MM.1S (cell line): ENCODE results near the gene ACTN4.

ENCODE experiments used
- DNase-seq: peaks from one replicate; pipeline ENCODE4 v3.0.0-alpha.2; 2015
- H2AFZ ChIP-seq: fragments of 300-600 bp; sonication (generic); 2 replicates; pipeline ENCODE4 v1.6.0; 2016; ENCODE audit warnings: antibody characterized with exemption, low read length
- H3F3A ChIP-seq: fragments of 300-600 bp; sonication (generic); 2 replicates; pipeline ENCODE4 v1.6.1; 2016; ENCODE audit warnings: mild to moderate bottlenecking, antibody characterized with exemption, low read length, moderate library complexity, mixed read lengths; ENCODE audit not compliant: insufficient read depth
- H3K27ac ChIP-seq: fragments of 300-600 bp; sonication (generic); 2 replicates; pipeline ENCODE4 v1.5.1; 2016; ENCODE audit warnings: mild to moderate bottlenecking, low read length
- H3K27me3 ChIP-seq: fragments of 300-600 bp; sonication (generic); replicated peaks from 2 replicates; pipeline ENCODE4 v1.6.0; 2016; ENCODE audit warnings: low read length; ENCODE audit not compliant: insufficient read depth
- H3K36me3 ChIP-seq: fragments of 300-600 bp; sonication (generic); replicated peaks from 2 replicates; pipeline ENCODE4 v1.6.1; 2016; ENCODE audit warnings: mild to moderate bottlenecking, low read length, mixed read lengths; ENCODE audit not compliant: insufficient read depth
- H3K4me1 ChIP-seq: fragments of 300-600 bp; sonication (generic); 2 replicates; pipeline ENCODE4 v1.6.1; 2016; ENCODE audit warnings: low read length, mixed read lengths
- H3K4me2 ChIP-seq: fragments of 300-600 bp; sonication (generic); 2 replicates; pipeline ENCODE4 v1.6.0; 2016; ENCODE audit warnings: low read depth, low read length
- H3K4me3 ChIP-seq: fragments of 300-600 bp; sonication (generic); 2 replicates; pipeline ENCODE4 v1.5.1; 2016; ENCODE audit warnings: low read length, mixed read lengths
- H3K79me2 ChIP-seq: fragments of 300-600 bp; sonication (generic); 2 replicates; pipeline ENCODE4 v1.6.1; 2016; ENCODE audit warnings: mixed run types, low read length, mixed read lengths
- H3K9ac ChIP-seq: fragments of 300-600 bp; sonication (generic); 2 replicates; pipeline ENCODE4 v1.6.1; 2016; ENCODE audit warnings: low read length, mixed read lengths
- H3K9me2 ChIP-seq: fragments of 300-600 bp; sonication (generic); replicated peaks from 2 replicates; pipeline ENCODE4 v1.6.1; 2016; ENCODE audit warnings: mild to moderate bottlenecking, low read length, mixed read lengths; ENCODE audit not compliant: insufficient read depth
- H3K9me3 ChIP-seq: fragments of 300-600 bp; sonication (generic); replicated peaks from 2 replicates; pipeline ENCODE4 v1.6.1; 2016; ENCODE audit warnings: mild to moderate bottlenecking, low read length, mixed read lengths; ENCODE audit not compliant: insufficient read depth
- H4K20me1 ChIP-seq: fragments of 300-600 bp; sonication (generic); 2 replicates; pipeline ENCODE4 v1.6.1; 2016; ENCODE audit warnings: mild to moderate bottlenecking, low read length, moderate library complexity, mixed read lengths; ENCODE audit not compliant: insufficient read depth
- EZH2 ChIP-seq: fragments of 300-600 bp; sonication (generic); optimal IDR thresholded peaks from 2 replicates; pipeline ENCODE3; 2017; ENCODE audit warnings: low read depth, mild to moderate bottlenecking, antibody characterized with exemption, low read length, mixed read lengths
- EZH2phosphoT487 ChIP-seq: fragments of 300-600 bp; sonication (generic); IDR thresholded peaks from 2 replicates; pipeline ENCODE4 v1.6.1; 2018; ENCODE audit warnings: antibody characterized with exemption, low read length
- TF ChIP-seq, protein P1 (sequence below): fragments of 300-600 bp; sonication (generic); IDR thresholded peaks from 2 replicates; pipeline ENCODE4 v1.5.1; 2016; ENCODE audit warnings: antibody characterized with exemption, low read length, mixed read lengths

Gene ACTN4

DNA sequence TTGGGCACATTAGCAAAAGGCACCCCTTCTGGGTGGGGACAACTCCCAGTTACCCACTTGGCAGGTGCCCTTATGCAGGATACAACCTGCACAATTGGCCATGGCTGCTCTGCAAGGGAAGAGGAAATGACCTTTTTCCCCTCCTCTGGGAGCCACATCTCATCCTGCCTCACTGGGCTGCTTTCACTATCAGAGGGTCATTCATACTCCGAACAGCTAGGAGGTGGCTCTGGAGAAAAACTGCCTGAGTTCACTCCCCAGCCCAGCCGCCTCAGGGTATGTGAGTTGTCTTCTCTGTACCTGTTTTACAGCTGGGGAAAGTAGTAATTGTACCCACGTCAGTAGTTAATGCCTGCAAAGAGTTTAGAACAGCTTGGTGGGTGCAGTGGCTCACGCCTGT, 7.1 kb upstream of the ACTN4 start:
- Histone ChIP-seq H3K27me3 (no peaks in the 10 kb centered on the region), H4K20me1 (no peaks in the 10 kb centered on the region), H3K9ac (no peak overlapping the region), H3K79me2 (no peaks in the 10 kb centered on the region), H3F3A (no peaks in the 10 kb centered on the region; the same call in 1 of the 2 replicates), H3K4me3 (no peak overlapping the region), H3K9me2 (no peaks in the 10 kb centered on the region), H3K4me1 (peaks cover 6% of the 10 kb centered on the region), H2AFZ (no peak overlapping the region), H3K4me2 (no peak overlapping the region), H3K36me3 (no peaks in the 10 kb centered on the region), H3K9me3 (no peaks in the 10 kb centered on the region), H3K27ac (no peak overlapping the region)
- TF ChIP-seq EZH2 (no peak), EZH2phosphoT487 (no peak)
- TF ChIP-seq, protein P1, sequence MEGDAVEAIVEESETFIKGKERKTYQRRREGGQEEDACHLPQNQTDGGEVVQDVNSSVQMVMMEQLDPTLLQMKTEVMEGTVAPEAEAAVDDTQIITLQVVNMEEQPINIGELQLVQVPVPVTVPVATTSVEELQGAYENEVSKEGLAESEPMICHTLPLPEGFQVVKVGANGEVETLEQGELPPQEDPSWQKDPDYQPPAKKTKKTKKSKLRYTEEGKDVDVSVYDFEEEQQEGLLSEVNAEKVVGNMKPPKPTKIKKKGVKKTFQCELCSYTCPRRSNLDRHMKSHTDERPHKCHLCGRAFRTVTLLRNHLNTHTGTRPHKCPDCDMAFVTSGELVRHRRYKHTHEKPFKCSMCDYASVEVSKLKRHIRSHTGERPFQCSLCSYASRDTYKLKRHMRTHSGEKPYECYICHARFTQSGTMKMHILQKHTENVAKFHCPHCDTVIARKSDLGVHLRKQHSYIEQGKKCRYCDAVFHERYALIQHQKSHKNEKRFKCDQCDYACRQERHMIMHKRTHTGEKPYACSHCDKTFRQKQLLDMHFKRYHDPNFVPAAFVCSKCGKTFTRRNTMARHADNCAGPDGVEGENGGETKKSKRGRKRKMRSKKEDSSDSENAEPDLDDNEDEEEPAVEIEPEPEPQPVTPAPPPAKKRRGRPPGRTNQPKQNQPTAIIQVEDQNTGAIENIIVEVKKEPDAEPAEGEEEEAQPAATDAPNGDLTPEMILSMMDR, result no peak
- DNase-seq, result no peak

- H3K27ac ChIP-seq, result no peak overlapping the region
- H3F3A ChIP-seq, result no peaks in the 10 kb centered on the region
- TF ChIP-seq, protein P1, result no peak
- TF ChIP-seq EZH2phosphoT487 (no peak), EZH2 (no peak)
- H2AFZ ChIP-seq, result no peak overlapping the region
- no peak overlapping the region for H3K4me2 ChIP-seq
- no peaks in the 10 kb centered on the region for H3K79me2 ChIP-seq
- no peak for DNase-seq
- no peaks in the 10 kb centered on the region for H3K9me3 ChIP-seq
- no peaks in the 10 kb centered on the region for H3K27me3 ChIP-seq
- H3K9me2 ChIP-seq, result no peaks in the 10 kb centered on the region
- H3K4me3 ChIP-seq, result no peak overlapping the region
- H3K4me1 ChIP-seq, result no peaks in the 10 kb centered on the region
- H3K9ac ChIP-seq, result no peak overlapping the region
- no peaks in the 10 kb centered on the region for H4K20me1 ChIP-seq
- no peaks in the 10 kb centered on the region for H3K36me3 ChIP-seq
Measured at GRCh38 chr19:38642176-38642575, 5.3 kb upstream of the ACTN4 start.

DNA sequence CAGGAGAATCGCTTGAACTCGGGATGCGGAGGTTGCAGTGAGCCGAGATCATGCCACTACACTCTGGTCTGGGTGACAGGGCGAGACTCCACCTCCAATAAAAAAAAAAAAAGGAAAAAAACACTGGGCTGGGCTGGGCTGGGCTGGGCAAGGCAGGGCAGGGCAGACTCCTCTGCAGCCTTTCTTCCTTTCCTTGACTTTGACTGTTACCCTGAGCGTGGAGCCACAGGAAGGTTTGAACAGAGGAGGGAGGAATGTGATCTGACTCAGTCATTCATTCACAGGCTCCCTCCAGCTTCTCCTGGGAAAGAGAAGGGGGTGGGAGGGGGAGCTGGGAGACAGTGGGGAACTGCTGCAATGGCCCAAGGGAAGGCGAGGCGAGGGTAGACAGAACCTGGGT, 2.7 kb upstream of the ACTN4 start:
- no peaks in the 10 kb centered on the region for H3K9me3 ChIP-seq
- peaks cover 22% of the 10 kb centered on the region for H3K79me2 ChIP-seq
- H3K4me3 ChIP-seq, result no peak overlapping the region
- peaks cover 3% of the 10 kb centered on the region for H4K20me1 ChIP-seq
- no peak overlapping the region for H2AFZ ChIP-seq
- no peaks in the 10 kb centered on the region for H3F3A ChIP-seq
- H3K9ac ChIP-seq, result no peak overlapping the region
- H3K4me2 ChIP-seq, result no peak overlapping the region
- TF ChIP-seq EZH2 (no peak), EZH2phosphoT487 (no peak)
- TF ChIP-seq, protein P1, result no peak
- no peak overlapping the region for H3K27ac ChIP-seq
- H3K36me3 ChIP-seq, result no peaks in the 10 kb centered on the region
- 0 out of 2 replicates have a peak, but pooled peaks cover 5% of the 10 kb centered on the region for H3K4me1 ChIP-seq
- no peak for DNase-seq
- no peaks in the 10 kb centered on the region for H3K9me2 ChIP-seq
- H3K27me3 ChIP-seq, result no peaks in the 10 kb centered on the region
